GM18507 (cell line): Measurements from ENCODE around the gene GAB4.
"Not testable (repeated sequence)": the region's sequence is repeated elsewhere in the genome, so short reads cannot be mapped to it uniquely, and the experiment has no call there.

Experiments used
- DNase-seq: peaks from one replicate; pipeline ENCODE4 v3.0.0; 2011; ENCODE audit warnings: low read depth; ENCODE audit not compliant: insufficient read length; ENCODE audit errors: extremely low spot score
- FAIRE-seq: peaks from 2 replicates; lab custom pipeline; 2011; peaks lifted over from hg19 to GRCh38; lab: Jason Lieb, UNC

GAB4 gene, protein sequence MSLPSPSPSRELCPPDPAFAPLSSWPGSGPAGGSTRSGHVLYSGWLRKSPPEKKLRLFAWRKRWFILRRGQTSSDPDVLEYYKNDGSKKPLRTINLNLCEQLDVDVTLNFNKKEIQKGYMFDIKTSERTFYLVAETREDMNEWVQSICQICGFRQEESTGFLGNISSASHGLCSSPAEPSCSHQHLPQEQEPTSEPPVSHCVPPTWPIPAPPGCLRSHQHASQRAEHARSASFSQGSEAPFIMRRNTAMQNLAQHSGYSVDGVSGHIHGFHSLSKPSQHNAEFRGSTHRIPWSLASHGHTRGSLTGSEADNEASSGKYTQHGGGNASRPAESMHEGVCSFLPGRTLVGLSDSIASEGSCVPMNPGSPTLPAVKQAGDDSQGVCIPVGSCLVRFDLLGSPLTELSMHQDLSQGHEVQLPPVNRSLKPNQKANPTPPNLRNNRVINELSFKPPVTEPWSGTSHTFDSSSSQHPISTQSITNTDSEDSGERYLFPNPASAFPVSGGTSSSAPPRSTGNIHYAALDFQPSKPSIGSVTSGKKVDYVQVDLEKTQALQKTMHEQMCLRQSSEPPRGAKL

DNA sequence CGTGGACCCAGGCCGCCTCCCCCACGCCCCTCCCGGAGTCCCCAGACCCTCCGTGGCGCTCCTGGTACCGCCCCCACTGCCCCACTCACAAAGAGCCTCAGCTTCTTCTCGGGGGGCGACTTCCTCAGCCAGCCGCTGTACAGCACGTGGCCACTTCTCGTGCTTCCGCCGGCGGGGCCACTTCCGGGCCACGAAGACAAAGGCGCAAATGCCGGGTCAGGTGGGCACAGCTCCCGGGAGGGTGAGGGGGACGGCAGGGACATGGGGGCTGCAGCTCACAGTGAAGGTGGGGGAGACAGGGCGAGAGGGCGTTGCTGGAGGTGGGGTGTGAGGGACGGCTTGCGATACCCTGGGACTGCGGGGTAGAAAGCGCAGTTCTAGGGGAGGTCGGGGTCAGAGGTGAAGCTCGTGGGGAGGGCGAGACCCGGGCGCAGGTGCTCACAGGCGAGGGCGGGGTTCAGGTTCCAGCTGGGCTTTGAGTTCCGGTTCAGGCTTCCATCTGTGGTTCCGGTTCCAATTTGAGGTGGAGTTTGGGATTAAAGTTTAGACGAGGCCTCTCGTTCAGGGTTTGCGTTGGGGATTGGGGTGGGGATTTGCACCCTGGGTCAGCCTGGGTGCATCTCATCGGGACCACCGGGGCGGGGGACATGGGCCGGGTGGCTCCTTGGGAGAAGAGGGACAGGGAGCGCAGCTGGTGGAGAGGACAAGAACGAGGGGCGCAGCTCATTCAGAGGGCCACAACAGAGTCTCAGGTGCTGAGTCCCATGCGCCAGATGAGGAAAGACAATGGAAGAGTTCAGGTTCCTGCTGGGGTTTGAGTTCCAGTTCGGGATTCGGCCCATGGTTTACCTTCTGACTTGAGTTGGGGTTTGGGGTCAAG is at the start of gene GAB4:
TSS of gene GAB4 (minus strand) at position 371 of the 880 bp plus-strand sequence. CDS start at position 263, 108 bp downstream.
- FAIRE-seq (no peak), DNase-seq (no peak)

DNA sequence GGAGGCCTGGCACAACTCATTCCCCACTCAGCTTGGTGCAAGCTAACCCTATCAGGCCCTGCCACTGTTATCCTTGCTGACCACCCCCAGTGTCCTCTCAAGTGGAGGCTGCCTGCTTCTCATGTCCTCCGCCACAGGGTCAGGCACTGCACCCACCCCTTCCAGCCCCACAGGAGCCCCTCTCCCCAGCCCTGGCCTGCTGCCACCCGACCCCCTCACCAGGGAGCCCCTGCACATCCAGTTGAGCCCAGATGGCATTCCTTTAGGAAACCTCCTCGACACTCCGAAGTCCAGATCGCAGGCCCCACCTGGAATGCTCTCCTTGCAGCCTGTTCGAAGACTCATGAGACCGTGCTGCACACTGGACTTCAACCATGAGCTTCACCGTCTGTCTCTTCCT is 48.8 kb upstream of the GAB4 start:
- FAIRE-seq (no peak), DNase-seq (no peak)

DNA sequence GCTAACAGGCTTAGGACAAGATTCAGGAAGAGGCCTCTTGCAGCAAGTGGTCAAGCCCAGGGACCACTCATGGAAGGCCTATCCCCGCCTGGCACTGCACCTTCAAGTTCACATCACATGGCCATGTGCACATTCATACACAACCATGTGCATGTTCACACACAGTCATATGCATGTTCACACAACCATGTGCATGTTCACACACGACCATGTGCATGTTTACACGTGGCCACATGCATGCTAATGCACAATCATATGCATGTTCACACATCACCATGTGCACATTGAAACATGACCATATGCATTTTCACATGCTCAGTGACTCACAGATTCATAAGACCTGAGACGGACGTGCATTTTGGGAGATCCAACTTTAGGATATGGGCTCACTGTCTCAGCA is 48.0 kb upstream of the GAB4 start:
- FAIRE-seq (no peak), DNase-seq (no peak)

DNA sequence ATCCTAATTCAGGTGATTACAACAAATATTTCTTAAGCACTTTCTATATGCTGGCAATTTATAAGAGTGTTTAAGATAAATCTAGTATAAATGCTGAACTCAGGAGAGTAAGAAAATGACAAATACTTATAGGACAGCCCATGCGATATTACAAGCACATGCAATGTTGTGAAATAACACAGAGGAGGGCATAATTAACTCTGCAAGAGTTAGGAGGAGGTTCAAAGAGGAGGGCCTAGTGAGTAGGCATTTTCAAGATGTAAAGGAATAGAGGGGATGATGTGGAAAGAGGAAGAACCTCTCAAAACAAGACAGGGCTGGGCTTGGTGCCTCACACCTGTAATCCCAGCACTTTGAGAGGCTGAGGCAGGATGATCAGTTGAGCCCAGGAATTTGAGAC is 39.6 kb upstream of the GAB4 start:
- FAIRE-seq (no peak), DNase-seq (no peak)

DNA sequence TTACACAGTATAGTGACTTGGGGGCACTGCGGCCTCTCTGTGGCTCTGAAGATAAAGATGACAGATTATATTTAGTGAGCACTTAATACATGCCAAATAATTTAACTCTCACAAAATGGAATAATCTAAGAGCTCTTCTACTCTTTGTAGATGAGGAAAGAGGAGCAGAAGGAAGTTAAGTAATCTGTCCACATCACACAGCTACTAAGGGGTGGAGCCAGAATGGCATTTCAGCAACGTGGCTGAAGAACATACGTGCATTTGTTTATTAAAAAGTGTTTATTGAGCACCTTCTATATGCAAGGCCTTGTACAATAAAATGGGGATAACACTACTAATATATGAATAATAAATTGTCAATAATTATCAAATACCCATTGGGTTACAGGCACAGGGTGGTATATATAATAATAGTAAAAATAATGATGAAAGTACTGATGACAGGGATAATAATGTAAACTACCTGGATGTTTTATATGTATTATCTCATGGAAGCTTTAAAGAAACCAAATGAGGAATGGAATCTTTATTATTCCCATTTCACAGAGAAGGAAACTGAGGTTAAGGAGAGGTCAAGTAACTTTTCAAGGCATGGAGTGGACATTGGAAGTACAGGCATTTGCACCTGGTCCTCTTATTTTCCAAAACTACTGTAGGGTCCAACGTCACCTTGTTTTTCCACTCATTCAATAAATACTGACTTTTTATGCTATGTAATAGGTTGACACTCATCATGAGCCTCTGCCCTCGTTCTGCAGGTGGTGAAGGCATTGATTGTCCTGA is 38.7 kb upstream of the GAB4 start:
- FAIRE-seq (no peak), DNase-seq (no peak)

DNA sequence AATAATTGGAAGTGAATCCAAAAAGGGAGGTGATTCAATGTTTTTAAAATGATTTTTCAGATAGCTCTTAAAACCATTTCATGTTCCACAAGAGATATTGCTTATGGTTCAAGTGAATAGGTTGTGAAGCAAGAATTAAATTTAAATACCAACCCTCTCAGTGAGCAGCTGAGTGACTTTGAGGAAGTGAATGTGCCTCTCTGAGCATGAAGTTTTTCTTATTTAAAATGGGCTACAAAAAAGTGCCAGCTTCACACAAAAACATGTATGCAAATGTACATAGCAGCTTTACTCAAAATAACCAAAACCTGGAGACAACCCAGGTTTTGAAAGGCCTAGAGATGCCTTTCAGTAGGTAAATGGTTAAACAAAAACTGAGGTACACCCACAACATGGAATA is 35.5 kb upstream of the GAB4 start:
- DNase-seq, result no peak
- no peak for FAIRE-seq

DNA sequence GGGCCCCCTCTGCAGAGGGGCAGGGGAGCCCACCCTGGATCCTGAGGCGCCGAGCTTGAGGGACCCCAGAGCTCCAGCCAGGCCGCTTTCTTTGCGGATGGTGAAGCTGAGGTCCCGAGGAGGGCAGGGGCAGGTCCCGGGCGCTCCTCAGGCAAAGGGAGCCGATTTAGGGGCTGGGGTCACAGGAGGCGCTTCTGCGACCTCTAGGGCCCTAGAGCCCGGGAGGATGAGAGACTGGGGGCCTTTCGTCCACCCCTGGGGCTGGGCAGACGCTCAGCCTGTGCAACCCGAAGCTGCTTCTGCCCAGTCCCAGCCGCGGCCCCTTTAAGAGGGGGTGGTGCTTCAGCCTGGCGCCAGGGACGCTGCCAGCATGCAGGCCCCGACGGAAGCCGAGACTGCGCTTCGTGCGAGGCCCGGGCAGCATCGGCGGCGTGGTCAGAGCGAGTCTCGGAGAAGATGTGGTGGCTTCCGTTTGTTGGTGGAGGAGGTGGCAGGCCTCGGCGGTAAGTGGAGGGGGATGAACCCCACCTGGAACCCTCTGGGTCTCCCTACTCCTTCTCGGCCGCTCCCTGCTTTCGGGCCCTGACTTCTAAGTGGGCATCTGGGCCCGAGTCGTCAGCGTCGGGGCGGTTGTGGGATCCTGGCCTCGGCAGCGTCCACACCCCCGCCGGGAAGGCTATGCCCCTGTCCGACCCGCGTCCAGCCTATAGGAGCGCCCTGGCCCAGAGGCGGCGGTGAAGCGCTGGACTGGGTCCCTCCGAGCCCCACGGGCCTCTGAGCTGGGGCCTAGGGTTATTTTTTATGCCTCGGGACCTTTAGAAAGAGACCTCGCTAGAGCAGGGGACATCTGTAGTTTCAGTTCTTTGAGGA is 29.1 kb upstream of the GAB4 start:
- peak; percentile 38 for FAIRE-seq
- not testable (repeated sequence) for DNase-seq

DNA sequence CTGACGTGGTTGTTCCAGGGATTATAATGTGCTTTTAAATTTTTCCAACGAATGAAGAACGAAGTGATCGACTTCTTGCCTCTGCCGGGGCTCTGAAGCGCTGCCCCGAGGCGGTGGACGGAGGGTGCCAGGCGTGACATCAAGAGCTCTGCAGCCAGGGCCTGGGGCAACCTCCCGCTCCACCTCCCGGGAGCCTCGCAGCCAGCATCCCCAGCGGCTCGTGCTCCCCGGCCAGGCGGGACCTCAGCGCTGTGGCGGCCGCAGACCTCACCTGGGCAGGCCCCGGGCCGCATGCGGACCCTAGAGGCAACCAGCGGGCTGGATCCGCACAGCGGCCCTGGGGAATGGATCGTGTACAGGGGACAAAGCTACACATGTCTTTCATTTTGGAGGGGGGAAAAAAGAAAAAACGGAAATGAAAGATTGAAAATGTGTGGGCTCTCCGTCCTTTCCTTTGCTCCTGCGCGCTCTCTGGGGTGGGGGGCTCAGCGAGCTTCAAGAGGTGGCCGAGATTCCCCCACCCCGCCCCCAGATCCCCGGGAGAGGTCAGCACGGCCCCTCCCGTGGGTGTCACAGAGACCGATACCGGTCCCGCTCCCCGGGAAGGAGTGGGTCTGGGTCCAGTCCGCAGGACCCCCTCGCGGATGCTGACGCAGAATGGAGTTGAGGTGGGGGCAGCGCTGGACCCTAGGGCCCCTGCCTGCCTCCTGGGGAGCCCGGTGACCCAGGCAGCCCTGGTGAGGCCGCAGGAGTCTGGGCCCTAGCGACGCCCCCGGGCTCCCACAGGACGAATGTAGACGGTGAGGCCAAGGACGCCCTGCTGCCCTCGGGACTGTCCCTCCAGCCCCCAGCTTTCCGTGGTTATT is 28.2 kb upstream of the GAB4 start:
- DNase-seq, FAIRE-seq: not testable (repeated sequence)

DNA sequence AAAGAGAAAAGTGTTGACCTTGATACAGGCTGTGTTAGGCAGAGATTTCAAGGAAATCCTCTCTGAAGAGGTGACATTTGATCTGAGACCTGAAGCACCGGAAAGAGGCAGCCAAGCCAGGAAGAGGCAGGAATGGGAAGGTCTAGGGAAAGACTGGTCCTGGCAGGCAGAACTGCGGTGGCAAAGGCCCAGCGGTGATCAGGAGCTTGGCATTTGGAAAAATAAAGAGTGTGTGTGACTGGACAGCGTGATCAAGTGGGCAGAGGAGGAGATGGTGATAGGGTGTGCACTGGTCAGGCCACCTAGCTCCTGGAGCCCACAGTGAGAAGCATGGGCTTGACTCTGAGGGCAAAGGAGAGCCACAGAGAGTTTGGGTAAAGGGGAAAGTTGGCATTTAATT is 27.2 kb upstream of the GAB4 start:
- DNase-seq (no peak), FAIRE-seq (no peak)

DNA sequence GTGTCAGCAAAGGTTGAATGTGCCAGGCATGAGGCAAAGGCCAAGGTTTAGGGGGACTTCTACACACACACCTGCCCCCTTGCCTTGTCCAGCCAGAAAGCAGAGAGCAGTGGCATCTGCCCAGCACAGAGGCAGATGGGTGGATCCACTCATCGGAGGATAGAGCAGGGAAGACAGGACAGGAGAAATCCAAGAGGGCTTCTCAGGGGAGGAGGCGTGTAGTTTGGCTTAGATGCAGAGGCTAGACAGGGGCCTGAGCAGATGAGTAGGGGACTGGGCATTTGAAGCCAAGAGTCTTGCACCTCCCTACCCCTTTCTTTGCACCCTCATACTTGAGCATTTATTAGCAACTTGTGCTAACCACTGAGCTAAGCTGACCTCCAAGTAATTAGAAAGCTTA is 26.5 kb upstream of the GAB4 start:
- not testable (repeated sequence) for FAIRE-seq, DNase-seq

DNA sequence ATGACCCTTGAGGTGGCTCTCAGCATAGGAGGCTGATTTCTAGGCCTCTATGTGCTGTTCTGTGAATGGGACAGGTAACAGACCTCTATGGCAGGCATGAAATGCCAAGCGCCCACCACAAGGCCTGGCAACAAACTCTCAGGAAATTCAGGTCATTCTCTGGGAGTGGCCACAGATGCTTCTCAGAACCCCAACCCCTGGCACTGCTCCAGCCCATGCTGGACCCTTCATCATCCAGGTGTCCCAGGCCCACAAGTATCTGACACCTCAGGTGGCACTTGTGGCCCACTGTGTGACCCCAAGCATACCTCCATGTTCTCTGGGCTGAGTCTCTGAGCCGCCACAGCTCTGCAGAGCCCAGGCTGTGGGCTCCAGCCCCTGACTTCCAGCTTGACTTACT is 24.3 kb upstream of the GAB4 start:
- not testable (repeated sequence) for DNase-seq, FAIRE-seq

DNA sequence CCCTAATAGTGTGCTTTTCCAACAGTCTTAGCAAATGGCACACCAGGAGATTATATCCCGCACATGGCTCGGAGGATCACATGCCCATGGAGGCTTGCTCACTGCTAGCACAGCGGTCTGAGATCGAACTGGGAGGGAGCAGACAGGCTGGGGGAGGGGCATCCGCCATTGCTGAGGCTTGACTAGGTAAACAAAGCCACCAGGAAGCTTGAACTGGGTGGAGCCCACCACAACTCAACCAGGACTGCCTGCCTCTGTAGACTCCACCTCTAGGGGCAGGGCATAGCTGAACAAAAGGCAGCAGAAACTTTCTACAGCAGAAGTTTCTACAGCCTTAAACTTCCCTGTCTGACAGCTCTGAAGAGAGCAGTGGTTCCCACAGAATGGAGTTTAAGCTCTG is 16.4 kb upstream of the GAB4 start:
- not testable (repeated sequence) for FAIRE-seq, DNase-seq

DNA sequence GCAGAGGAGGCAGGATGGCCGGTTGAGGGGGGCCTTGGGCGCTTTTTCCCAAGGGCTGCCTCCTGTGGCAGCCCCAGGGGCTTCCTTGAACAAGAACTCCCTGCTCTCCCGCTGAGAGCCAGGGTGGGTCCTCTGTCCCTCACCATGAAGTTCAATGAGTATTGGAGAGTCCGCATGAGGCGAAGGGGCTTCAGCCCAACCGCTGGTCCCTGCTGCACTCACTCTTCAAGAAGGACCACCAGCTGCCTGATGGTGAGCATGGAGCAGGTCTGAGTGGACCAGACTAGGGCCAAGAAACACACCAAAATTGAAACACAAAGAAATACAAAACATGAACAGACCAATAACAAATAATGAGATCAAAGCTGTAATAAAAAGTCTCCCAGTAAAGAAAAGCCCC is 7.5 kb upstream of the GAB4 start:
- not testable (repeated sequence) for FAIRE-seq

DNA sequence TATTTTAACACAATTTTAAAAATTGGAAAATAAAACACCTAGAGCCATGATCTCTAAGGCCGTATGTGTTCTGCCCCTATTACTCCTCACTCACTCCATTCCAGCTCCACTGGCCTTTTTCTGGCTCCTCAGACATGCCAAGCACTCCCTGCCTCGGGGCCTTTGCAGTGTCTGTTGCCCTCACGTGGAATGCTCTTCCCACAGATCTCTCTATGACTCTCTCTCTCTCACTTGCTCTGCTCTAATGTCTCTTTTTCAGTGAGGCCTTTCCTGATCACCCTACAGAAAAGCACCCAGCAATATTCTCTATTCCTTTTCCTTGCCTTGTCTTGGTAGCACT is 6.0 kb upstream of the GAB4 start:
- not testable (repeated sequence) for DNase-seq, FAIRE-seq

More for the DNA sequence above, 7.5 kb upstream of the GAB4 start:
- not testable (repeated sequence) for DNase-seq

DNA sequence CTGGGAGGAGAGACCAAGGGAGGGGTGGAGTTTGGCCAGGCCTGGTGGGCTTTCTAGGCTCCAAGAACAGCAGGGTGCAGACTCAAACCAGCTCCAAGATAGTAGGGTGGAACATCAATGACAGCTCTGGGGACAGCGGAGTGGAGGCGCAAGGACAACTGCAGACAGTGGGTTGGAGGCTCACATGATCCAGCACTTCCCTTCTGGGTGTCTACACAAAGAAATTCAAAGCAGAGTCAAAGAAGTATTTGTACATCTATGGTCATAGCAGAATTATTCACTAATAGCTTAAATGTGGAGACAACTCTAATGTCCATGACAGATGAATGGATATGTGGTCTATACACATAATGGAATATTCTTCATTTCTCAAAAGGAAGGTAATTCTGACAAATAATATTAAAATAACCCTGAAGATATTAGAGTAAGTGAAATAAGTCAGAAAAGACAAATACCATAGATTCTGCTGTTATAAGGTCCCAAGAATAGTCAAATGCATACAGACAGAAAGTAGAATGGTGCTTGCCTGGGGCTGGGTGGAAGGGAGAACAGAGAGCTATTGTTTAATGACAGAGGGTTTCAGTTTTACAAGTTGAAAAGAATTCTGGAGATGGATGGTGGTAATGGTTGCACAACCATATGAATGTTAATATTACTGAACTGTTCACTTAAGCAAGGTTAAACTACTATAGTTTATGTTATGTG is 5.5 kb upstream of the GAB4 start:
- FAIRE-seq, result no peak

DNA sequence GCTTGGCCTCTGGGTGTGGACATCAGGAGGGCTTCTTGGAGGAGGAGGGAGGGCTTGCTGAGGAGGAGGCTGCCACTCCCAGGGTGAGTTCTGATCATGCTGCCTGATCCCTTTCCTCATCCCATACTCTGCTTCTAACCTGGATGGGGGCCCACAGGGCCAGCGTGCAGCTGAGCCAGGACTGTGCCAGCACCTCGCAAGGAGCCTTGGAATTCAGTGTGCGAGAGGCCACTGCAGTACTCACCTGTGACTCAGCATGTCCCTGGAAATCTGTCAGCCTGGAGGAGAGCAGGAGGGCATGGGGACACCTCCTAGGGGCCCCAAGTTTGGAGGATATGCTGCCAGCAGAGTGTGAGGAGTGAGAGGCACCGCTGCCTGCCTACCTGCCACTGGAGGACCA is 4.2 kb upstream of the GAB4 start:
- no peak for DNase-seq
- FAIRE-seq, result no peak

More for the DNA sequence above, 5.5 kb upstream of the GAB4 start:
- no peak for DNase-seq

DNA sequence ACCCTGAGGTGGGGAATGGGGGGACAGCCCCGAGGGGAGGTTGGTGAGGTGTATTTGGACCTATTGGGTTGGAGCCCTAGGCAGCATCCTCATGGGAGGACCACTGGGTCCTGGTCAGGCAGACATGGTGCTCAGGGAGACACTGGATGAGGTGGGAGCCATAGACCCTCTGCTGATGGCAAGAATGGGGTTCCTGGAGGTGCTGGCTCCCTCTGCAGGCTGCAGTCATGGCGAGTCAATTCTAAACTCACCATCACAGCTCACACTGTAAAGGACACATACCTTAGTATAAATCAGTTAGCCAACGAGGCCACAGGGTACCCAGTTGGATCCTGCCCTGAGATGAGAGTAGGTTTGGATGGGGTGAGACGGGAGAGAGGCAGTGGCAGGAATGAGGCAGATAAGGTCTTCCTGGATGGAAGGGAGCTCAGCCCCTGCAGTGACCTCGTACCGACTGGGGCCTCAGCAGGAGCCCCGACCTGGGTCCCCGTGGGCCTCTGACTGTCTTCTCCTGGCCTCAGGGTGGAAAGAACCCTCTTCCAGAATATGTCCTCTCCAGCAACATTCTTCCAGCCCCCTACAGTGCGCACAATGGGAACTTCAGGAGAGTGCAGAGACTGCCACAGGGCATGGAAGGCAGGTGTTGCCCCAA is 1.7 kb upstream of the GAB4 start:
- FAIRE-seq, result no peak
- DNase-seq, result no peak
